HG03354 (cell line): ENCODE measurements around the gene EDNRA.
"Not testable (repeated sequence)": the region's sequence is repeated elsewhere in the genome, so short reads cannot be mapped to it uniquely, and the experiment has no call there.

Experiments used
- ATAC-seq: cut with Tn5 transposase; IDR thresholded peaks from one replicate; pipeline ENCODE4 v1.9.1; 2021; ENCODE audit warnings: mild to moderate bottlenecking; ENCODE audit not compliant: unreplicated experiment, poor library complexity, severe bottlenecking

The EDNRA gene

GRCh38 chr4:147480891-147481576 lies at the start of gene EDNRA:
EDNRA (plus strand) TSS chr4:147481097; CDS start chr4:147485682, 4,585 bp downstream.
- no peak for ATAC-seq

GRCh38 chr4:147434370-147434769 lies 46.5 kb upstream of the EDNRA start:
- not testable (repeated sequence) for ATAC-seq

GRCh38 chr4:147440442-147440841 lies 40.5 kb upstream of the EDNRA start:
- ATAC-seq: no peak

- ATAC-seq: no peak
Observed at GRCh38 chr4:147447786-147448185, 33.1 kb upstream of the EDNRA start.

- ATAC-seq: no peak
Observed at GRCh38 chr4:147453561-147454141, 27.2 kb upstream of the EDNRA start.

GRCh38 chr4:147456706-147457105 lies 24.2 kb upstream of the EDNRA start:
- no peak for ATAC-seq

- no peak for ATAC-seq
Observed at GRCh38 chr4:147461161-147461560, 19.7 kb upstream of the EDNRA start.

GRCh38 chr4:147463065-147463464 lies 17.8 kb upstream of the EDNRA start:
- no peak for ATAC-seq

- no peak for ATAC-seq
Observed at GRCh38 chr4:147465461-147465860, 15.4 kb upstream of the EDNRA start.

GRCh38 chr4:147477439-147477838 lies 3.5 kb upstream of the EDNRA start:
- ATAC-seq: no peak

- ATAC-seq: no peak
Observed at GRCh38 chr4:147479376-147479775, 1.5 kb upstream of the EDNRA start.

GRCh38 chr4:147479786-147480185 lies 1.1 kb upstream of the EDNRA start:
- ATAC-seq: no peak

- no peak for ATAC-seq
Observed at GRCh38 chr4:147480502-147480890, 401 bp upstream of the EDNRA start.

GRCh38 chr4:147481577-147482109 lies 746 bp downstream of the EDNRA start:
- no peak for ATAC-seq

GRCh38 chr4:147482281-147482680 lies 1.4 kb downstream of the EDNRA start:
- ATAC-seq: no peak

GRCh38 chr4:147485167-147485566 lies 4.3 kb downstream of the EDNRA start:
- no peak for ATAC-seq

- ATAC-seq: no peak
Observed at GRCh38 chr4:147487616-147488015, 6.7 kb downstream of the EDNRA start.

GRCh38 chr4:147488556-147488955 lies 7.7 kb downstream of the EDNRA start:
- no peak for ATAC-seq

GRCh38 chr4:147491086-147491485 lies 10.2 kb downstream of the EDNRA start:
- no peak for ATAC-seq

GRCh38 chr4:147492306-147492705 lies 11.4 kb downstream of the EDNRA start:
- ATAC-seq: no peak

GRCh38 chr4:147492761-147493160 lies 11.9 kb downstream of the EDNRA start:
- no peak for ATAC-seq
